ENCODE results near the gene FLNC. TPM values are rescaled to one million over a fixed set of nuclear protein-coding genes. Genes with fewer than 3 reads are reported as not detected.

FLNC gene
- total and polyA plus RNA-seq, 9 of the 15 experiments (the other 6 are each of a cell fraction or from before 2014, with no cell fraction given): 0.90 to 155 (median 28.8) TPM

DNA sequence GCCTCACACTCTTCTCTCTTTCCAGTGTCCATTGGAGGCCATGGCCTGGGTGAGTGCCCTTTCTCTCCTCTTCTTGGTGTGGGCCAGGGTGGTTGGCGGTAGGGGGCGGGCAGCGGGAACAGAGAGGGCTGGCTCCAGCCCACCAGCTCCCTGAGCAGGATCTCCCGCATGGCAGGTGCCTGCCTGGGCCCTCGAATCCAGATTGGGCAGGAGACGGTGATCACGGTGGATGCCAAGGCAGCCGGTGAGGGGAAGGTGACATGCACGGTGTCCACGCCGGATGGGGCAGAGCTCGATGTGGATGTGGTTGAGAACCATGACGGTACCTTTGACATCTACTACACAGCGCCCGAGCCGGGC is 18.9 kb downstream of the FLNC start (continued):
- TF ChIP-seq STAT6 (CRISPR knock-in tag; IDR thresholded peaks at IDR 0.05) (no peak), HDAC2 (IDR thresholded peaks at IDR 0.05) (no peak), ZNF551 (CRISPR knock-in tag; IDR thresholded peaks at IDR 0.05) (no peak), KAT2B (IDR thresholded peaks at IDR 0.05; ENCODE audit: low read depth, low read length) (no peak), FIP1L1 (IDR thresholded peaks at IDR 0.05; ENCODE audit: low read depth, low read length, poor library complexity, severe bottlenecking) (no peak), CREBBP (IDR thresholded peaks at IDR 0.05; ENCODE audit: low read depth, low read length) (no peak), NELFE (IDR thresholded peaks at IDR 0.05; ENCODE audit: insufficient read depth, insufficient read length) (no peak), KLF13 (tag; IDR thresholded peaks at IDR 0.05; ENCODE audit: borderline replicate concordance, low read depth) (no peak), ZNF121 (CRISPR knock-in tag; conservative IDR thresholded peaks at IDR 0.05) (no peak)
- TF ChIP-seq, protein P1, sequence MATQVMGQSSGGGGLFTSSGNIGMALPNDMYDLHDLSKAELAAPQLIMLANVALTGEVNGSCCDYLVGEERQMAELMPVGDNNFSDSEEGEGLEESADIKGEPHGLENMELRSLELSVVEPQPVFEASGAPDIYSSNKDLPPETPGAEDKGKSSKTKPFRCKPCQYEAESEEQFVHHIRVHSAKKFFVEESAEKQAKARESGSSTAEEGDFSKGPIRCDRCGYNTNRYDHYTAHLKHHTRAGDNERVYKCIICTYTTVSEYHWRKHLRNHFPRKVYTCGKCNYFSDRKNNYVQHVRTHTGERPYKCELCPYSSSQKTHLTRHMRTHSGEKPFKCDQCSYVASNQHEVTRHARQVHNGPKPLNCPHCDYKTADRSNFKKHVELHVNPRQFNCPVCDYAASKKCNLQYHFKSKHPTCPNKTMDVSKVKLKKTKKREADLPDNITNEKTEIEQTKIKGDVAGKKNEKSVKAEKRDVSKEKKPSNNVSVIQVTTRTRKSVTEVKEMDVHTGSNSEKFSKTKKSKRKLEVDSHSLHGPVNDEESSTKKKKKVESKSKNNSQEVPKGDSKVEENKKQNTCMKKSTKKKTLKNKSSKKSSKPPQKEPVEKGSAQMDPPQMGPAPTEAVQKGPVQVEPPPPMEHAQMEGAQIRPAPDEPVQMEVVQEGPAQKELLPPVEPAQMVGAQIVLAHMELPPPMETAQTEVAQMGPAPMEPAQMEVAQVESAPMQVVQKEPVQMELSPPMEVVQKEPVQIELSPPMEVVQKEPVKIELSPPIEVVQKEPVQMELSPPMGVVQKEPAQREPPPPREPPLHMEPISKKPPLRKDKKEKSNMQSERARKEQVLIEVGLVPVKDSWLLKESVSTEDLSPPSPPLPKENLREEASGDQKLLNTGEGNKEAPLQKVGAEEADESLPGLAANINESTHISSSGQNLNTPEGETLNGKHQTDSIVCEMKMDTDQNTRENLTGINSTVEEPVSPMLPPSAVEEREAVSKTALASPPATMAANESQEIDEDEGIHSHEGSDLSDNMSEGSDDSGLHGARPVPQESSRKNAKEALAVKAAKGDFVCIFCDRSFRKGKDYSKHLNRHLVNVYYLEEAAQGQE (IDR thresholded peaks at IDR 0.05; ENCODE audit: borderline replicate concordance): no peak
- TF ChIP-seq, protein P1 (CRISPR knock-in tag; IDR thresholded peaks at IDR 0.05; ENCODE audit: low read depth): no peak
- TF ChIP-seq, protein P2, sequence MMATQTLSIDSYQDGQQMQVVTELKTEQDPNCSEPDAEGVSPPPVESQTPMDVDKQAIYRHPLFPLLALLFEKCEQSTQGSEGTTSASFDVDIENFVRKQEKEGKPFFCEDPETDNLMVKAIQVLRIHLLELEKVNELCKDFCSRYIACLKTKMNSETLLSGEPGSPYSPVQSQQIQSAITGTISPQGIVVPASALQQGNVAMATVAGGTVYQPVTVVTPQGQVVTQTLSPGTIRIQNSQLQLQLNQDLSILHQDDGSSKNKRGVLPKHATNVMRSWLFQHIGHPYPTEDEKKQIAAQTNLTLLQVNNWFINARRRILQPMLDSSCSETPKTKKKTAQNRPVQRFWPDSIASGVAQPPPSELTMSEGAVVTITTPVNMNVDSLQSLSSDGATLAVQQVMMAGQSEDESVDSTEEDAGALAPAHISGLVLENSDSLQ (IDR thresholded peaks at IDR 0.05): no peak
- TF ChIP-seq, protein P3, sequence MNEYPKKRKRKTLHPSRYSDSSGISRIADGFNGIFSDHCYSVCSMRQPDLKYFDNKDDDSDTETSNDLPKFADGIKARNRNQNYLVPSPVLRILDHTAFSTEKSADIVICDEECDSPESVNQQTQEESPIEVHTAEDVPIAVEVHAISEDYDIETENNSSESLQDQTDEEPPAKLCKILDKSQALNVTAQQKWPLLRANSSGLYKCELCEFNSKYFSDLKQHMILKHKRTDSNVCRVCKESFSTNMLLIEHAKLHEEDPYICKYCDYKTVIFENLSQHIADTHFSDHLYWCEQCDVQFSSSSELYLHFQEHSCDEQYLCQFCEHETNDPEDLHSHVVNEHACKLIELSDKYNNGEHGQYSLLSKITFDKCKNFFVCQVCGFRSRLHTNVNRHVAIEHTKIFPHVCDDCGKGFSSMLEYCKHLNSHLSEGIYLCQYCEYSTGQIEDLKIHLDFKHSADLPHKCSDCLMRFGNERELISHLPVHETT (CRISPR knock-in tag; conservative IDR thresholded peaks at IDR 0.05 in 1 of 2, IDR thresholded peaks at IDR 0.05 in 1 of 2): no peak
